DND-41 (cell line): ENCODE data around the gene ZFAND4.
"Not testable (repeated sequence)": the region's sequence is repeated elsewhere in the genome, so short reads cannot be mapped to it uniquely, and the experiment has no call there.

Experiments
- EZH2 ChIP-seq: IDR thresholded peaks from 3 replicates; pipeline ENCODE4 v1.6.1; 2012; ENCODE audit warnings: borderline replicate concordance, low read depth, mild to moderate bottlenecking, moderate library complexity, low read length, inconsistent platforms; ENCODE audit not compliant: severe bottlenecking
- TF ChIP-seq, protein P1 (sequence below): IDR thresholded peaks from 2 replicates; pipeline ENCODE4 v1.5.1; 2012; ENCODE audit warnings: borderline replicate concordance, low read length, moderate library complexity, mild to moderate bottlenecking; ENCODE audit not compliant: poor library complexity, severe bottlenecking; ENCODE audit errors: extremely low read depth

DNA sequence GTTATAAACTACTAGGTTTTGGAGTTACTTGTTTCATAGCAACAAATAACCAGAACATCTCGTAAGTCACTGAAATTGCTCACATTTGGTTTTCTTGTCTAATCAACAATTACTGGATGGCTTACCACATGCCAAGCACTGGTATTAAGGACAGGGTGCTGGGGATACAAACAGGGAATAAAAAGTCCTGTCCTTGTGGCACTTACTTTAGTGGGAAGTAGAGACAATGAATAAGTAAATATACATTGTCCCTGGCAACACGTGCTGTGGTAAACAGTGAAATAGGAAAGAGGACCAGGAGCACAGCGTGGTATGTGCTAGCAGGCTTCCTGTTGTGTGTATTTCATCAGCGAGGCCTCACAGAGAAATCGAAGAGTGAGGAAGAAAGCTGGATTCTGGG lies 38.7 kb upstream of the ZFAND4 start:
- TF ChIP-seq, protein P1, sequence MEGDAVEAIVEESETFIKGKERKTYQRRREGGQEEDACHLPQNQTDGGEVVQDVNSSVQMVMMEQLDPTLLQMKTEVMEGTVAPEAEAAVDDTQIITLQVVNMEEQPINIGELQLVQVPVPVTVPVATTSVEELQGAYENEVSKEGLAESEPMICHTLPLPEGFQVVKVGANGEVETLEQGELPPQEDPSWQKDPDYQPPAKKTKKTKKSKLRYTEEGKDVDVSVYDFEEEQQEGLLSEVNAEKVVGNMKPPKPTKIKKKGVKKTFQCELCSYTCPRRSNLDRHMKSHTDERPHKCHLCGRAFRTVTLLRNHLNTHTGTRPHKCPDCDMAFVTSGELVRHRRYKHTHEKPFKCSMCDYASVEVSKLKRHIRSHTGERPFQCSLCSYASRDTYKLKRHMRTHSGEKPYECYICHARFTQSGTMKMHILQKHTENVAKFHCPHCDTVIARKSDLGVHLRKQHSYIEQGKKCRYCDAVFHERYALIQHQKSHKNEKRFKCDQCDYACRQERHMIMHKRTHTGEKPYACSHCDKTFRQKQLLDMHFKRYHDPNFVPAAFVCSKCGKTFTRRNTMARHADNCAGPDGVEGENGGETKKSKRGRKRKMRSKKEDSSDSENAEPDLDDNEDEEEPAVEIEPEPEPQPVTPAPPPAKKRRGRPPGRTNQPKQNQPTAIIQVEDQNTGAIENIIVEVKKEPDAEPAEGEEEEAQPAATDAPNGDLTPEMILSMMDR, result not testable (repeated sequence)
- TF ChIP-seq EZH2, result not testable (repeated sequence)
